ENCODE measurements around the gene NOSTRIN.
A peak's percentile ranks its signal among the peaks of the same experiment; 100 is the strongest.
"Not testable (repeated sequence)": the region's sequence is repeated elsewhere in the genome, so short reads cannot be mapped to it uniquely, and the experiment has no call there.

Gene NOSTRIN

DNA sequence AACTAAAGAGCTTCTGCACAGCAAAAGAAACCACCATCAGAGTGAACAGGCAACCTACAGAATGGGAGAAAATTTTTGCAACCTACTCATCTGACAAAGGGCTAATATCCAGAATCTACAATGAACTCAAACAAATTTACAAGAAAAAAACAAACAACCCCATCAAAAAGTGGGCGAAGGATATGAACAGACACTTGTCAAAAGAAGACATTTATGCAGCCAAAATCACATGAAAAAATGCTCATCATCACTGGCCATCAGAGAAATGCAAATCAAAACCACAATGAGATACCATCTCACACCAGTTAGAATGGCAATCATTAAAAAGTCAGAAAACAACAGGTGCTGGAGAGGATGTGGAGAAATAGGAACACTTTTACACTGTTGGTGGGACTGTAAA, 67.9 kb downstream of the NOSTRIN start:
- DNase-seq (ENCODE audit: low read depth in 2 of 3, low spot score in 1 of 3): not testable (repeated sequence)

DNA sequence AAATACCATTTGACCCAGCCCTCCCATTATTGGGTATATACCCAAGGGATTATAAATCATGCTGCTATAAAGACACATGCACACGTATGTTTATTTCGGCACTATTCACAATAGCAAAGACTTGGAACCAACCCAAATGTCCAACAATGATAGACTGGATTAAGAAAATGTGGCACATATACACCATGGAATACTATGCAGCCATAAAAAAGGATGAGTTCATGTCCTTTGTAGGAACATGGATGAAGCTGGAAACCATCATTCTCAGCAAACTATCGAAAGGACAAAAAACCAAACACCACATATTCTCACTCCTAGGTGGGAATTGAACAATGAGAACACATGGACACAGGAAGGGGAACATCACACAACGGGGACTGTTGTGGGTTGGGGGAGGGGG, 68.4 kb downstream of the NOSTRIN start:
- DNase-seq (ENCODE audit: low read depth in 2 of 3, low spot score in 1 of 3): not testable (repeated sequence)

DNA sequence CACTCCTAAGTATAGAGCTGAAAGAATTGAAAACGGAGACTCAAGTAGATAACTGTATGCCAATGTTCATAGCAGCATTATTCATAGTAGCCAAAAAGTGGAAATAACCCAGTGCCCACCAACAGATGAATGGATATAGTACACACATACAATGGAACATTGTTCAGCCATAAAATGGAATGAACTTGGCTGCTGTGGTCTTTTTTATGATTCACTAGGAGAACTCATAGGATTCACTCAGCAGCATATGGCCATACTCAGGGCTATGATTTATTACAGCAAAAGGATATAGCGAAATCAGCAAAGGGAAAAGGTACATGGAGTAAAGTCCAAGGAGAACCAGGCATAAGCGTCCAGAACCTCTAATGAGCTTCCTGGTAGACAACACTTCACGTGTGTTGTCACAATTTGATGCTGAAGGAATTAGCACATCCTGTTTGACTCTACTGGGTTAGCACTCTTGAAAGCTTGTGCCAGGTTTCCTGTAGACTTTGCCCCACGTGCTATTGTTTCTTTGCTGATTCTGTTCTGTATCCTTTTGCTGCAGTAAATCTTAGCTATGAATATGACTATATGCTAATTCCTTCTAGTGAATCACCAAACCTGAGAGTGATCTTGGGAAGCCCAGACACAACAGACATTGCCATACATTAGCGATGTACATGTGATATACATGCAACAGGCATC, 72.1 kb downstream of the NOSTRIN start:
- DNase-seq (ENCODE audit: low read depth in 2 of 3, low spot score in 1 of 3): no peak

DNA sequence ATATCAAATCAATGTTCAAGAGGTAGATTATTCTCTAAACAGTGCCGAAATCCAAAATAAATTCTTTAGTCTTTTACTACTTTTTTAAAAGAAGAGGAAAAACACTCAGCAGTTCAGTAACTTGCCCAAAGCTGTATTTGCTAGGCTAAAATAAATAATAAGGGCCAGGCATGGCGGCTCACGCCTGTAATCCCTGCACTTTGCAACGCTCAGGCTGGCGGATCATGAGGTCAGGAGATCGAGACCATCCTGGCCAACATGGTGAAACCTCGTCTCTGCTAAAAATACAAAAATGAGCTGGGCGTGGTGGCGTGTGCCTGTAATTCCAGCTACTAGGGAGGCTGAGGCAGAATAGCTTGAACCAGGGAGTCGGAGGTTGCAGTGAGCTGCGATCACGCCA, 79.7 kb downstream of the NOSTRIN start:
- DNase-seq (ENCODE audit: low read depth in 2 of 3, low spot score in 1 of 3): not testable (repeated sequence)

DNA sequence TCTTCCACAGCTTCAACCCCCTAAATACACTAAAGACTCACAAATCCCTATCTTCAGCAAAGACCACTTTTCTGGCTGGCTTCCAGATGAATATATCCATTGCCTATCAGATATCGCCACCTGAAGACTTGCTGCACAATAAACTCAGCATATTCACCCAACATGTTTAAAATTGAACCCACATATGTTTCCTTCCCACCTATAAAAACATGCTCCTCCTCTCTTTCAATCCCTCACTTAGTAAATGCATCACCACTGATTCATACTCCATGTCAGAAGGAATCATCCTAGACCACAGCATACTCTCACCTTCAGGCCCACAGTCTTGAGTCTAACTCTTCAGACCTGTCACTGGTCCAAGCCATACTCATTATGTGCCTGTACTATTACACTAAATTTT, 82.5 kb downstream of the NOSTRIN start:
- DNase-seq (ENCODE audit: low read depth in 2 of 3, low spot score in 1 of 3): no peak

DNA sequence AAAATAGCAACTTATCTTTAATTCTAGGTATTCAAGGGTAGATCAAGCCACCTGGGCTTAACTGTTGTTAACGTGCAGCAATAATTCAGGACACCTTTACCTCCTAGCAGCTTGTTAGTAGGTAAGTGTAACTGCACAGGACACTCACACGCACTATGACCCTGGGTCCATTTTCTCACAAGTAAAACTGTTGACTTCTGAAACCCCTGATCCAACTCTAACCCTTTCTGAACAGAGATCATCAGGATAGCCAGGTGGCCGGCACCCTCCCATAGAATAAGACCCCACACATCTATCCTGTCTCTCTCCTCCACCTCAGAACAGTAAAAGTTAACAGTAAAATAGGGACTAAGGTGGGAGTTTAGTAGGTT, 87.2 kb downstream of the NOSTRIN start:
- DNase-seq (ENCODE audit: low read depth in 2 of 3, low spot score in 1 of 3): no peak

DNA sequence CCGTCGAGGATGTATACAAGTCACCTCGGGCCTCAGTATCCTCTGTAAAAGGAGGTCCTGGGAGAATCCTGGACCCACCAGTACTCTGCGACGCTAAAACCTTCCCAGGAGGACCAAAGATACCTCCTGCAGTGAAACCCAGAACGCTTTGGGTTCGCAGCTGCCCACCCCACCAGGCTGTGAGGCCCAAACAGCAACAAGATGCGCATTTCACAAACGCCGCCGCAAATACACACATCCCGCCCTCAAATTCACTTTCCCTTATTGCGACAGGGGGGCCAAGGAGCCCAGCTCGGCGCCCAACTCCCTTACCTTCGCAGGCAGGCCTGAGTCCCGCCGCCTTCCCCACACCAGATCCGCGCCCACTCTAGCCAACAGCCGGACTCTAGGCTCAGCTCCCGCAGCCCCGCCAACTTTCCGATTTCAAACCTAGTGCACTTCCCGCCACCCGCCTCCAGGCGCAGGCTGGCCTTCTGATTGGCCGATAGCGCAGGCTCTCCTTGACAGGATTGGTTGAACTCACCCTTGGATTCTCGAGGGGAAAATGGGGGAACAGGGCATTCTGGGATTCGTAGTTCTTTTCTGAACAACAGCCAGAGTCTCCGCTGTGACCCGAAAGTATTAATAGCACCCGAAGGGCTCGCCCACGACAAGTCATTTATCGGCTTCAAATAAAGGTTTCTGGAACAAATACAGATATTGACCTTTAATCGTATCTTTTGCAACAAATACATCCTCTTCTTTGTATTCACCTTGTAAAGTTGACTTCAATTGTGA, 87.8 kb downstream of the NOSTRIN start, which contains the start of gene SPC25:
SPC25 (minus strand) TSS at position 425 of the 777 bp plus-strand sequence. CDS start 911 bp downstream, outside the sequence.
- peak; percentile 83 to 84 (median 84) for DNase-seq (ENCODE audit: low read depth in 2 of 3, low spot score in 1 of 3)

DNA sequence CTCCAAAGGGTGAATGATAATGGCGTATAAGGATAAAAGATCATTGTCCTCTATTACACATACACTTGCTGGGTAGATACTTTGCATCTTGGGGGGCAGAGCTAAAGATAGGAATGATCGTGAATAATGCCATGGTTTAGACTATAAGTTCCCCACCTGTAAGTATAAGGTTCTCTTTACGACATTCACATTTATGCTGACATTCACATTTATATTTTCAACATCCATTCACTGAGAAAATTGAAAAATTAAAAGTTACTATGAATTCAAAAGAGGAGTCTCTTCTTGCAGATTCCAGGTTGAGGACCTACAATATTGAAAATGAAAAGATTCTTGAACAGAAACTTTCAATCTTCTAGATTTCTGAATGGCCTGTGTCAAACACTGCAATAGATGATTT, 89.9 kb downstream of the NOSTRIN start:
- no peak for DNase-seq (ENCODE audit: low read depth in 2 of 3, low spot score in 1 of 3)

DNA sequence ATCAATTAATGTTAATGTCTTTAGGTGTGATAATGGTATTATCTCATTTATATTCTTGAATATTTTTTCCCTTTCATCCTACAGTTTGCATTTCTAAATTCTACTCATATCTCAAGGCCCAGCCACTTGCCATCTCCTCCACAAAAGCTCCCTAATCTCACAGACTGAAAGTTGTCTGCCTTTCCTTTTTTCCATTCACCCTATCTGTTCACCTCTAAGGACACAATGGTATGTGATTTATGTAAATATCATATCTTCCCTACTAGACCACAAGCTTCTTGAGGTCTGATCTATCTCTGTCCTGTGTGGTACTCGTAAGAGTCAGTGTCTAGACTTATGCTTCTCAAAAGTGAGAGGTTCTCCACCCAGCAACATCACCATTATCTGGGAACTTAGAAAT, 91.7 kb downstream of the NOSTRIN start:
- no peak for DNase-seq (ENCODE audit: low read depth in 2 of 3, low spot score in 1 of 3)

DNA sequence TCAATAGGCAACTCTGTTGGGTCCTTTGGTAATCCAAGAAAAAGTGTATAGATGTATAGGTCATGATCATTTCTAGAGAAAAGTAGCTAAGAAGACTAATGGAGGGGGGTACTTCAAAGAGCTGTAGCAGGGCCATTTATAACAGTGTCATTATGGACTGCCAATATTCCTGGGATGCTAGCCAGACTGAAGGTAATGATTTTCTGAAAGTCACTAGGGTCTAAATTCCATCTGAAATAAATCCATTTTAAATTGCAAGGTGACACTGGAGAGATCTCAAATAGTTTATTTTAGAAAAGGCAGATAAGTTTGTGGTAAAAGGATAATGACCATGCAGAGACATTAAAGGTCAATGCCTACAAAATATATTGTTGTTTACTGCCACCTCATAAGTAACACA, 92.3 kb downstream of the NOSTRIN start:
- no peak for DNase-seq (ENCODE audit: low read depth in 2 of 3, low spot score in 1 of 3)

DNA sequence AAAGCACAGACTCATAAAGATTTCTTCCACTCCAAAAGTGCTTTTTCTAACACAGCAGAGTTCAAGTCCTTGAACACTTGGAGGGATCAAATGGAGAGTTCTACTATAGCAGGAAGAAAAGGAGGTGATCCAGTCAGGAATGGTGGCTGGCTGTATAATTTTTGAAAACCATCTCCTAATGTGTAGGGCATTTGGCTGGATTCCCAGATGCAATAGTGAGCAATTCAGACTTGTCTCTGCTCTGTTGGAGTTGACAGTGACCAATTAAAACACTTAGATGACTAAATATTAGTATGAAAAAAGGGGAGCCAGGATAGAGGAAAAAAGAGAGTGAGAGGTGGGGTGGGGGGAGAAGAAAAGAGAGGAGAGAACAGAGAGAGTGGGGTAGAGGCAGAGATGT, 93.3 kb downstream of the NOSTRIN start:
- DNase-seq (ENCODE audit: low read depth in 2 of 3, low spot score in 1 of 3): no peak

DNA sequence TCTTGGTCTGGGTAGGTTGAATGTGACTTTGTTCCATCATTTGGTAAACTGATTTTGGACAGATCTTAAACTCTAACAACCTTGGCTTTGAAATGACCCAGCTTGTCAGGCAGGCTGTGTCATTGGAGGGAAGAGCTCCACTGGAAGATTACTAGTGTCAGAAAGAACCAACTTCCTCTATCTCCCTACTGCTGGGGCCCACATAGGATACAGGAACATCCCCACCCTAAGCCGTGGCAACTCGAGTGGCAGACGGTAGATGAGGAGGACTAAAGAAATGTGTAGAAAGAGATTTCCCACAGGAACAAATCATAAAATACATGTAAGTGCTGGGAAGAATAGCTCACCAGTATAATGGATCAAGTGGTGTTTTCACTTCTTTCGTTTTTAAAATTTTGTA, 94.3 kb downstream of the NOSTRIN start:
- DNase-seq (ENCODE audit: low read depth in 2 of 3, low spot score in 1 of 3): no peak

DNA sequence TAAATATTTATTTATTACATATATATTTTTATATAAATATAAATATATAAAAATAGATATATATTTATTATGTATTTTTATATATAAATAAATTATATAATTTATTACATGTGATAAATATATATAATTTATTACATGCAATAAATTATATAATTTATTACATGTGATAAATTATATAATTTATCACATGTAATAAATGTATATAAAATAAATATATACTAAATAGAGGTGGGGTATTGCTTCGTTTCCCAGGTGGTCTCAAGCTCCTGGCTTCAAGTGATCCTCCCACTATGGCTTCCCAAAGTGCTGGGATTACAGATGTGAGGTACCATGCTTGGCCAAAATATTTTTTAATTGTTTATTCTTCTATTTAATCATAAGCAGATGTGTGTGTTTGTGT, 95.0 kb downstream of the NOSTRIN start:
- no peak for DNase-seq (ENCODE audit: low read depth in 2 of 3, low spot score in 1 of 3)

DNA sequence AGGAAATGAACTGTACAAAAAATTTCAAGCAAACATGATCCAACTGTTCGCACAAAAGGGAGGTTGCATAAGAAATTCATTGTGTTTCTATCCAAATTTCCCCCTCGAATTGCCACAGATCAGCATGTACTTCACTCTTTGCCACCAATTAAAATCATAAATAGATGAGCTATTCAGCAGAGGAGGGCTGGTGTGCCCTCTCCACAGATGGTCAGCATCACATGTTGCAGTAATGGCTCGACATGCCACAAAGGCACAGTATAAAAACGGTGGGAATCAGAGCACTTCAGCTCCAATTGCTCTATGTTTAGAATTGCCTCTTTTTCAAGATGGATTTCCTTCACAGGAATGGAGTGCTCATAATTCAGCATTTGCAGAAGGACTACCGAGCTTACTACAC, 98.6 kb downstream of the NOSTRIN start, which contains the start of gene G6PC2:
G6PC2 (plus strand) TSS at position 289 of the 400 bp plus-strand sequence; CDS start at position 330, 41 bp downstream.
- no peak for DNase-seq (ENCODE audit: low read depth in 2 of 3, low spot score in 1 of 3)

DNA sequence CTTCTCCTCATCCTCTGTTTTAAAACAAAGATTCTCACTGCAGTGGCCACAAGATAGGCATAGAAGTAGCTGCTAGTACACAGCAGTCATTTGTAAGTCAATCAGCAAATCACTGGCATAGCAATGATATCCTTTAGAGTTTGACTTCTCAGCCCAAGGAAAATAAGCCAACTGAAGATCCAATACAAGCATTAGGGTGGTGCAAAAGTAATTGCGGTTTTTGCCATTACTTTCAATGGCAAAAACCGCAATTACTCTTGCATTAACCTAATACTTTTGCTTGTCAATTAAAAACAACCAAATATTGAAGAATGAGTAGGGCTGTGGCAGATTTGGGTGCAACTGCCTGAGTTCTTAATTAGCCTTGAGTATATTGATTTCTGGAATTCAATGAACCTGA, 101.5 kb downstream of the NOSTRIN start:
- DNase-seq (ENCODE audit: low read depth in 2 of 3, low spot score in 1 of 3): no peak

DNA sequence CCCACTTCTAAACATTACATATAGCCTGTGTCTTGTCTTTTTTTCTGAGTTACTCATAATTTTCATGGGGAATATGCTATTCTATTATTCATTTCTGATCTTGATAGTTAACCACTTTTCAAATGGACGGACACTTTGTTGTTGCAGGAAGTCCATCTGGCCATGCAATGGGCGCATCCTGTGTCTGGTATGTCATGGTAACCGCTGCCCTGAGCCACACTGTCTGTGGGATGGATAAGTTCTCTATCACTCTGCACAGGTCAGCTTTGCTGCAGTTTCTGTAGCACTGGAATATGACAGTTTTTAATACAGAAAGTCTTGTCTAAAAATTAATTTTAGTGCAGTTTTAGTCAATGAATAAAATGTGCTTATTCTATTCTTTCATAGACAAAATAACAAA, 101.9 kb downstream of the NOSTRIN start:
- no peak for DNase-seq (ENCODE audit: low read depth in 2 of 3, low spot score in 1 of 3)

DNA sequence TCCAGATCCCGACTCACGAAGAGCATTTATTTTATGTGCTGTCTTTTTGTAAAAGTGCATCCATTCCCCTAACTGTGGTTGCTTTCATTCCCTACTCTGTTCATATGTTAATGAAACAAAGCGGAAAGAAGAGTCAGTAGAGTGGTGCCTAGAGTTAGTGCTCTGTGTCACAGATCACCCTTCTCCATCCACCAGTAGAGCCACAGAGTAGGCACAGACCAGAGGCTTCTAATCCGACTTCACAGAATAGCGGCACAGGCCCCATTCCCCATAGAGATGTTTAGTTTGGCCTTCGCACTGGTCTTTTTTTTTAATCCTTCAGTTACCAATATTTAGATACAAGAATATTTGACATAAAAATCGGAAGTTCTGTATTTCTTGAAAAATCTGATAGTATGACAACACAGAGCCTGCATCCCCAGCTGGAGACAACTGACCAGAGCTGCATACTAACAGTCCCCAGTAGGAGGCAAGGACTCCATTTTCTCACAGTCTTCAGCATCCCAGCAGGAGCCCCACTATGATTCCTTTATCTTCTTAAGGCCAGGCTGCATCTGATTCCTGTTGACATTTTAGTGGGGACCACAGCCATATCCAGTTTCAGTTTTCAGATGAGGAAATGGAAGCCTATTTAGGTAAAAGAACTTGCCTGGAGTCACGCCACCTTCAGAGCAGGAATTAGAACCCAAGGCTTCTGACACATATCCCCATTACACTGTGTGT, 105.7 kb downstream of the NOSTRIN start:
- DNase-seq (ENCODE audit: low read depth in 2 of 3, low spot score in 1 of 3): no peak

DNA sequence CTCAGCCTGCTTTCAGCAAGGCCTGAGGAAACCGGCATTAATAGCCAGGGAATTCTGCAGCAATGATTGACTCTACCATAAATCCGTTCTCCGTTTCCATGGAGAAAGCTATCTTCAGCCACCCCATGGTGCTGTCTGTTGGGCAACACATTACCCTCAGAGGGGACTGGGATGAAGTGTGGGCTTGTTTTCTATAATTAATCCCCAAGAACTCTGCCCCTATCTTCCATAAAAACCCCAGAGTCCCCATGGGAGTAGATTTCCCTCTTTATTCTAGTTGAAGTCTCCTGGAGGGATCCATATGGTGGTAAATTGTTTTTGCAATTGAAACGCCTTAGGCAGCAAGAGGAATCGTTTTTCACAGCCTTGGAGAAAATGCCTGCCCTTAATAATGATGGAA, 107.9 kb downstream of the NOSTRIN start:
- no peak for DNase-seq (ENCODE audit: low read depth in 2 of 3, low spot score in 1 of 3)

DNA sequence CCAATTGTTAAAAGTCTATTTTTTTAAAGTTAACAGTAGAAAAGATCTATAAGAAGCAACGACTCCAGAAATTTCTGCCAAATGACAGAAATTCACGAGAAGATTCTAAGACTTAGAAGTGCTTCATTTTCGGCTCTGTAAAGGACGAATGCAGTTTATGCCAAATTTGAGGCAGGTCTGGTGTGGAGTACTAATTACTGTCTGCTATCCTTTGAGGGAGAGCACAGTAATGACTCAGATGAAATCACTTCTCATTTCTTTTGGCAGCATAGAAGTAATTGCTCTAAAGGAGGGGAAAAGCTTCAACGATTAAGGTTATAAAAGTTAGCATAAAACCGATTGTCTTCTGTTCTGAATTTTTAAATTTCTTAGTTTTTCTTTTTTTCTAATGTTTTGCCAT, 110.0 kb downstream of the NOSTRIN start:
- no peak for DNase-seq (ENCODE audit: low read depth in 2 of 3, low spot score in 1 of 3)

DNA sequence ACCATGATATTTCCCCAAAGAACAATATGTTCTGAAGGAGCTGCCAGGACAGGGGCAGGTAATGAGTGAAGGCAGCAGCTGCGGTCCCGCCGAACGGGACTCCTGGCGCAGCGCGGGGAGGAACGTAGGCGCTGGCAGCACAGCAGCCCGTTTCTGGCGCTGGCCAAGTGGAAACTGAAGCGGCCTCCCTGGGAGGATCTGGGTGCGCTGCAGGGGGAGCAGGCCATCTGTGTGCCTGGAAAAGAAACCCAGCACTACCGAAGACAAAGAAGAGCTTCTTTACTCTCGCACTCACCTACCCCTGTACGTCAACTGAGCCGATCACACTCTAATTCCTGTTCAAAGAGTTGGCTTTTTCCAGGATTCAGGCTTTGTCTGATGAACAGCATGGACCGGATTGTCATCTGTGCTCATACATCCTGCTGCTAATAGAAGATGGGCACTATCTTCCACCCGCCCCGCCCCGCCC, 110.5 kb downstream of the NOSTRIN start:
- no peak for DNase-seq (ENCODE audit: low read depth in 2 of 3, low spot score in 1 of 3)

DNA sequence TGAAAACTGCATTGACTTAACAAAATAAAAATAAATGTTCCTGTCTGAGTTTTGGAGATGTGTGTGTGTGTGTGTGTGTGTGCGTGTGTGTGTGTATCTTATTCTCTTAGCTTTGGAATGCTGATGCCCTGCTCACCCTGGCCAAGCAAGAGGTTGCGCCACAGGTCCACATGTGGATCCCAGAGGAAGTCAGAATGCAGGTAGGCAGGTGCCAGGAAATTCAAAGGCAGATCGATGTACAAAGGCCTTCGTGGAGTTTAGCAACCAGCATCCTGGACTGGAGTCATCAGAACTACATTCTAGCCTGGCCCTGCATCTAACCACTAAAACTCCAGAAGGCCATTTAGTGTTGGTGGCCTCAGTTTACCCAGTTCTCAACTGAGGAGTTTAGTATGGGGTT, 111.1 kb downstream of the NOSTRIN start:
- no peak for DNase-seq (ENCODE audit: low read depth in 2 of 3, low spot score in 1 of 3)
